Measurements from ENCODE around the gene THSD7B.

DNA sequence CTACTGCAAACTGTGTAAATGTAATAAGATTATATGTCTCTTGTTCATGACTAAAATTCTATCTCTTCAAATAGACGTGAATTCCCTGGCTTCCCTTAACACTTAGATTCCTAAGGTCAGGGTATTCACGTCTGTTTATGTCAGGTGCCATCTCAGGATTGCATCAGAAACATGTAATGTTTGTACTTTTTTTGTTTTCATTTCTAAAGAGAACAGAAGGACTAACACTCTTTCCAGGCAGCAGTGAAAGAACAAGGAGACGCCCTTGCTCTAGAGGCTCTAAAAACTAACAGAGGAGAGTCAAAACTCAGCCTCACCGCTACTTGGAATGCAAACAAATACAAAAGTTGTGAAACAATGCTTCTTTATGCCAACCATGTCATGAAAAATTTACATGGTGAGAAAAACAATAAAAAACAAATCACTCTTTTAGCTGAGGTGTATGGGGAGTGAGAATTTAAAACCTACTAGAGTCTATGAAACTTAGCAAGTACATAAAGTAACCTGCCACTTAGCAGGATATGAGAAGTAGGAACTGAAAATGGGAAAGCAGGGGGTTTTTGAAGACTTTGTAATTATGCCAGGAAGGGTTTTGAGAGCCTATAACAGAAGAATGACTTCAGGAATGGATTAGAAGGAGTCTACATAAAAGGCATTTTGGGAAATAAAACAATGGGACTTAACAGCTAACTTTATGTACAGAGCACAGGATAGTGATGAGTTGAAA, 522.7 kb downstream of the THSD7B start:
- no peak for TF ChIP-seq EZH2 (IDR thresholded peaks at IDR 0.05; ENCODE audit: borderline replicate concordance, low read length)
- TF ChIP-seq, protein P1, sequence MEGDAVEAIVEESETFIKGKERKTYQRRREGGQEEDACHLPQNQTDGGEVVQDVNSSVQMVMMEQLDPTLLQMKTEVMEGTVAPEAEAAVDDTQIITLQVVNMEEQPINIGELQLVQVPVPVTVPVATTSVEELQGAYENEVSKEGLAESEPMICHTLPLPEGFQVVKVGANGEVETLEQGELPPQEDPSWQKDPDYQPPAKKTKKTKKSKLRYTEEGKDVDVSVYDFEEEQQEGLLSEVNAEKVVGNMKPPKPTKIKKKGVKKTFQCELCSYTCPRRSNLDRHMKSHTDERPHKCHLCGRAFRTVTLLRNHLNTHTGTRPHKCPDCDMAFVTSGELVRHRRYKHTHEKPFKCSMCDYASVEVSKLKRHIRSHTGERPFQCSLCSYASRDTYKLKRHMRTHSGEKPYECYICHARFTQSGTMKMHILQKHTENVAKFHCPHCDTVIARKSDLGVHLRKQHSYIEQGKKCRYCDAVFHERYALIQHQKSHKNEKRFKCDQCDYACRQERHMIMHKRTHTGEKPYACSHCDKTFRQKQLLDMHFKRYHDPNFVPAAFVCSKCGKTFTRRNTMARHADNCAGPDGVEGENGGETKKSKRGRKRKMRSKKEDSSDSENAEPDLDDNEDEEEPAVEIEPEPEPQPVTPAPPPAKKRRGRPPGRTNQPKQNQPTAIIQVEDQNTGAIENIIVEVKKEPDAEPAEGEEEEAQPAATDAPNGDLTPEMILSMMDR (conservative IDR thresholded peaks at IDR 0.05 in 1 of 2, IDR thresholded peaks at IDR 0.05 in 1 of 2; ENCODE audit: extremely low read depth in 1 of 2, insufficient read depth in 1 of 2, low read depth in 1 of 2, low read length in 2 of 2), result no peak

Data from mammary epithelial cell (primary cell).